Adrenal gland (tissue), 5 donors: ENCODE measurements around the gene SP3.

Source experiments
- CTCF ChIP-seq, 6 experiments: fragments of 450-650 bp in 4 of 6; fragments of 200-600 bp in 2 of 6; sonication (generic) in 1 of 6; IDR thresholded peaks; 1 replicate in 5 of 6; 2 replicates in 1 of 6; pipeline versions ENCODE4 v1.5.1 to v1.8.0; 2016 to 2021; ENCODE audit warnings: antibody characterized with exemption in 6 of 6, mild to moderate bottlenecking in 2 of 6, moderate library complexity in 1 of 6
- POLR2A ChIP-seq, 2 donors: fragments of 450-650 bp; IDR thresholded peaks; one replicate each; pipeline ENCODE4 v1.6.1; 2017; ENCODE audit warnings: antibody characterized with exemption in 2 of 2, mild to moderate bottlenecking in 2 of 2, moderate library complexity in 1 of 2
- donor health status: DM: no; HTN: no; CAD: no.

GRCh38 chr2:173958198-173958846, 6.9 kb downstream of the SP3 start:
- TF ChIP-seq CTCF (IDR thresholded peaks at IDR 0.05) (no peak), POLR2A (IDR thresholded peaks at IDR 0.05) (no peak)
